IMR-90 (cell line): Measurements from ENCODE around the gene RAD51B. TPM values are rescaled to one million over a fixed set of nuclear protein-coding genes. Genes with fewer than 3 reads are reported as not detected.

Experiments used
- ATAC-seq: fragments of 200-7000 bp; cut with Tn5 transposase; 2 replicates; pipeline ENCODE4 v1.9.1; 2020; ENCODE audit warnings: low read depth, mild to moderate bottlenecking, moderate library complexity
- BruUV-seq: library from RNA; stranded (reverse); fragments of 400-500 nt; replicated peaks from 2 replicates; lab custom pipeline; 2021; lab: Mats Ljungman, UMichigan
- CTCF ChIA-PET: fragments of 300-600 bp; formaldehyde crosslinking; extraction: SDS; loops from one replicate; lab custom pipeline; 2021; ENCODE audit warnings: antibody characterized with exemption; lab: Yijun Ruan, JAX
- POLR2A ChIA-PET: fragments of 300-600 bp; sonication (Branson Sonifier 250); formaldehyde crosslinking; loops from one replicate; lab custom pipeline; 2022; ENCODE audit warnings: antibody characterized with exemption; ENCODE audit not compliant: unreplicated experiment; lab: Charles Lee
- DNase-seq: peaks from one replicate; pipeline ENCODE4 v3.0.0; 2013
- H2AFZ ChIP-seq: replicated peaks from 2 replicates; pipeline ENCODE3; 2013; ENCODE audit warnings: low read length, mild to moderate bottlenecking; ENCODE audit not compliant: poor library complexity
- H2AK5ac ChIP-seq: 2 replicates; pipeline ENCODE4 v1.6.1; 2013; ENCODE audit warnings: low read depth, low read length, inconsistent platforms
- H2AK9ac ChIP-seq: replicated peaks from 2 replicates; pipeline ENCODE3; 2013; ENCODE audit warnings: mild to moderate bottlenecking, low read depth, low read length, moderate library complexity; ENCODE audit not compliant: poor library complexity
- H2BK120ac ChIP-seq: 2 replicates; pipeline ENCODE4 v1.6.1; 2013; ENCODE audit warnings: low read depth, low read length, inconsistent platforms
- H2BK15ac ChIP-seq: 3 replicates; pipeline ENCODE4 v1.6.1; 2013; ENCODE audit warnings: low read depth, low read length, inconsistent platforms
- H2BK20ac ChIP-seq: 2 replicates; pipeline ENCODE4 v1.6.1; 2013; ENCODE audit warnings: low read depth, mild to moderate bottlenecking, inconsistent platforms, low read length, moderate library complexity
- H2BK5ac ChIP-seq: 2 replicates; pipeline ENCODE4 v1.6.1; 2013; ENCODE audit warnings: mild to moderate bottlenecking, low read depth, low read length, inconsistent platforms; ENCODE audit not compliant: poor library complexity, severe bottlenecking
- H3K14ac ChIP-seq: replicated peaks from 2 replicates; pipeline ENCODE4 v1.6.1; 2013; ENCODE audit warnings: low read depth, low read length, inconsistent platforms
- H3K18ac ChIP-seq: 2 replicates; pipeline ENCODE4 v1.6.1; 2013; ENCODE audit warnings: low read depth, low read length, control low read depth
- H3K23ac ChIP-seq: 2 replicates; pipeline ENCODE4 v1.6.1; 2013; ENCODE audit warnings: low read depth, low read length, inconsistent platforms
- H3K27ac ChIP-seq: 2 replicates; pipeline ENCODE4 v1.5.1; 2013; ENCODE audit warnings: mild to moderate bottlenecking, control low read depth, low read length; ENCODE audit not compliant: insufficient read depth
- H3K27me3 ChIP-seq: 2 replicates; pipeline ENCODE4 v1.6.1; 2013; ENCODE audit warnings: low read length; ENCODE audit not compliant: control insufficient read depth, insufficient read depth
- H3K36me3 ChIP-seq: 2 replicates; pipeline ENCODE4 v1.6.1; 2013; ENCODE audit warnings: low read length, mixed read lengths; ENCODE audit not compliant: control insufficient read depth, insufficient read depth
- H3K4ac ChIP-seq: 2 replicates; pipeline ENCODE4 v1.6.1; 2013; ENCODE audit warnings: low read depth, low read length, inconsistent platforms
- H3K4me1 ChIP-seq: 2 replicates; pipeline ENCODE4 v1.6.1; 2013; ENCODE audit warnings: low read length, mixed read lengths; ENCODE audit not compliant: control insufficient read depth, insufficient read depth
- H3K4me2 ChIP-seq: 2 replicates; pipeline ENCODE4 v1.6.1; 2013; ENCODE audit warnings: low read depth, mild to moderate bottlenecking, control low read depth, low read length, moderate library complexity
- H3K4me3 ChIP-seq: 2 replicates; pipeline ENCODE4 v1.5.1; 2013; ENCODE audit warnings: low read depth, mild to moderate bottlenecking, control low read depth, low read length, moderate library complexity; ENCODE audit not compliant: insufficient read depth
- H3K56ac ChIP-seq: 2 replicates; pipeline ENCODE4 v1.6.1; 2013; ENCODE audit warnings: low read length, inconsistent platforms; ENCODE audit not compliant: insufficient read depth; ENCODE audit errors: extremely low read depth
- H3K79me1 ChIP-seq, 2 experiments: 2 replicates each; pipeline ENCODE4 v1.6.1; 2013; ENCODE audit warnings: low read length in 2 of 2, inconsistent platforms in 1 of 2, low read depth in 1 of 2
- H3K9ac ChIP-seq: 2 replicates; pipeline ENCODE4 v1.6.1; 2013; ENCODE audit warnings: low read depth, low read length, control low read depth
- H3K9me1 ChIP-seq: 2 replicates; pipeline ENCODE4 v1.6.1; 2013; ENCODE audit warnings: low read length, inconsistent platforms; ENCODE audit not compliant: insufficient read depth
- H3K9me3 ChIP-seq: 2 replicates; pipeline ENCODE4 v1.6.1; 2013; ENCODE audit warnings: low read length; ENCODE audit not compliant: control insufficient read depth, insufficient read depth
- H4K20me1 ChIP-seq: 2 replicates; pipeline ENCODE4 v1.6.1; 2013; ENCODE audit warnings: low read length, inconsistent platforms; ENCODE audit not compliant: insufficient read depth
- H4K5ac ChIP-seq: 2 replicates; pipeline ENCODE4 v1.6.1; 2013; ENCODE audit warnings: mild to moderate bottlenecking, low read depth, low read length, control low read depth
- H4K8ac ChIP-seq, 2 experiments: 2 replicates each; pipeline ENCODE4 v1.6.1; 2013; ENCODE audit warnings: low read depth in 2 of 2, low read length in 2 of 2, control low read depth in 1 of 2, inconsistent platforms in 1 of 2
- H4K91ac ChIP-seq: 2 replicates; pipeline ENCODE4 v1.6.1; 2013; ENCODE audit warnings: low read depth, low read length, inconsistent platforms; ENCODE audit not compliant: insufficient read depth
- MAFK ChIP-seq: IDR thresholded peaks from 2 replicates; pipeline ENCODE4 v1.6.1; 2012; ENCODE audit warnings: low read depth, low read length, improper control_type of control experiment
- SMC3 ChIP-seq: fragments of 150-350 bp; IDR thresholded peaks from 2 replicates; pipeline ENCODE4 v1.6.1; 2016; ENCODE audit warnings: low read depth, mild to moderate bottlenecking, antibody characterized with exemption, low read length, moderate library complexity
- WGBS, 2 experiments: methylation state at CpG; one replicate each; pipeline versions ENCODE4 v1.1.5 to v1.1.7; 2013; ENCODE audit warnings: missing lambda C conversion rate in 2 of 2; ENCODE audit not compliant: insufficient read length in 1 of 2; ENCODE audit errors: extremely low coverage in 2 of 2; 5-methylcytosine and 5-hydroxymethylcytosine counted together
- dilution Hi-C: fragments of 300-500 bp; cut with HindIII; formaldehyde crosslinking; loops from one replicate; pipeline ENCODE4 v1.14.3; 2018; ENCODE audit warnings: low sequenced_read_pairs; ENCODE audit not compliant: unreplicated experiment
- in situ Hi-C: fragments of 300-500 bp; cut with MboI; formaldehyde crosslinking; loops from 3 replicates; pipeline ENCODE4 v1.14.3; 2019; ENCODE audit warnings: low sequenced_read_pairs, inconsistent platforms, mixed read lengths
- intact Hi-C: fragments of 100-400 bp; cut with micrococcal nuclease; formaldehyde crosslinking; loops from 2 replicates; pipeline ENCODE4 v1.10.0; 2022
- polyA plus RNA-seq, 3 experiments: library from polyadenylated mRNA; depleted of rRNA; stranded (reverse); fragments of >200 nt; gene quantifications; 2 replicates each; pipeline ENCODE4 v1.2.3, GENCODE V29; 2012; ENCODE audit warnings: low replicate concordance in 1 of 3
- total RNA-seq: library from RNA; depleted of rRNA; stranded (reverse); fragments of >200 nt; gene quantifications from 2 replicates; pipeline ENCODE4 v1.2.3, GENCODE V29; 2012
- TF ChIP-seq, protein P1 (sequence below): conservative IDR thresholded peaks from 2 replicates; pipeline ENCODE4 v1.5.1; 2012; ENCODE audit warnings: mild to moderate bottlenecking, low read depth, low read length, improper control_type of control experiment

Gene RAD51B
- total and polyA plus RNA-seq, 2 of the 4 experiments (the other 2 are of a cell fraction), result 5.1 to 18.8 TPM

GRCh38 chr14:68216957-68217356 is 397.4 kb downstream of the RAD51B start:
- no peak overlapping the region for H3K18ac ChIP-seq
- dilution Hi-C loops, result no loop called here
- no peak overlapping the region for H3K9ac ChIP-seq
- H3K4me1 ChIP-seq, result peaks cover under 1% of the 10 kb centered on the region; the same call in 1 of the 2 replicates
- no peak overlapping the region for H2AFZ ChIP-seq
- DNase-seq (no peak), ATAC-seq (no peak)
- H3K4ac ChIP-seq, result no peak overlapping the region
- H4K20me1 ChIP-seq, result no peaks in the 10 kb centered on the region
- H3K9me3 ChIP-seq, result no peaks in the 10 kb centered on the region
- H3K4me2 ChIP-seq, result no peak overlapping the region
- H3K79me1 ChIP-seq, result no peaks in the 10 kb centered on the region
- no peak overlapping the region for H4K91ac ChIP-seq
- no peak overlapping the region for H2BK15ac ChIP-seq
- H4K8ac ChIP-seq, result no peak overlapping the region
- H3K36me3 ChIP-seq, result no peaks in the 10 kb centered on the region
- WGBS, 2 experiments, result no CpG with 5 or more reads among the region's 3 CpGs
- H3K56ac ChIP-seq, result no peak overlapping the region
- H3K14ac ChIP-seq, result no peak overlapping the region
- H2BK5ac ChIP-seq, result no peak overlapping the region
- H3K9me1 ChIP-seq, result peaks cover under 1% of the 10 kb centered on the region; the same call in 1 of the 2 replicates
- TF ChIP-seq MAFK (no peak), SMC3 (no peak)
- TF ChIP-seq, protein P1, sequence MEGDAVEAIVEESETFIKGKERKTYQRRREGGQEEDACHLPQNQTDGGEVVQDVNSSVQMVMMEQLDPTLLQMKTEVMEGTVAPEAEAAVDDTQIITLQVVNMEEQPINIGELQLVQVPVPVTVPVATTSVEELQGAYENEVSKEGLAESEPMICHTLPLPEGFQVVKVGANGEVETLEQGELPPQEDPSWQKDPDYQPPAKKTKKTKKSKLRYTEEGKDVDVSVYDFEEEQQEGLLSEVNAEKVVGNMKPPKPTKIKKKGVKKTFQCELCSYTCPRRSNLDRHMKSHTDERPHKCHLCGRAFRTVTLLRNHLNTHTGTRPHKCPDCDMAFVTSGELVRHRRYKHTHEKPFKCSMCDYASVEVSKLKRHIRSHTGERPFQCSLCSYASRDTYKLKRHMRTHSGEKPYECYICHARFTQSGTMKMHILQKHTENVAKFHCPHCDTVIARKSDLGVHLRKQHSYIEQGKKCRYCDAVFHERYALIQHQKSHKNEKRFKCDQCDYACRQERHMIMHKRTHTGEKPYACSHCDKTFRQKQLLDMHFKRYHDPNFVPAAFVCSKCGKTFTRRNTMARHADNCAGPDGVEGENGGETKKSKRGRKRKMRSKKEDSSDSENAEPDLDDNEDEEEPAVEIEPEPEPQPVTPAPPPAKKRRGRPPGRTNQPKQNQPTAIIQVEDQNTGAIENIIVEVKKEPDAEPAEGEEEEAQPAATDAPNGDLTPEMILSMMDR, result no peak
- in situ Hi-C loops, result no loop called here
- no peak overlapping the region for H2BK20ac ChIP-seq
- no peak overlapping the region for H4K5ac ChIP-seq
- intact Hi-C loops, result no loop called here
- H2BK120ac ChIP-seq, result no peak overlapping the region
- ChIA-PET POLR2A (no interaction called here), CTCF (no interaction called here)
- no peak overlapping the region for H3K27ac ChIP-seq
- no peak overlapping the region; the same call in 1 of the 2 replicates for H2AK5ac ChIP-seq
- H3K23ac ChIP-seq, result no peak overlapping the region
- no peak overlapping the region for H2AK9ac ChIP-seq
- H3K4me3 ChIP-seq, result no peak overlapping the region
- no peaks in the 10 kb centered on the region for H3K27me3 ChIP-seq
- no TSS peak for BruUV-seq
